Measurements from ENCODE around the gene SH3GL3.

The SH3GL3 gene

DNA sequence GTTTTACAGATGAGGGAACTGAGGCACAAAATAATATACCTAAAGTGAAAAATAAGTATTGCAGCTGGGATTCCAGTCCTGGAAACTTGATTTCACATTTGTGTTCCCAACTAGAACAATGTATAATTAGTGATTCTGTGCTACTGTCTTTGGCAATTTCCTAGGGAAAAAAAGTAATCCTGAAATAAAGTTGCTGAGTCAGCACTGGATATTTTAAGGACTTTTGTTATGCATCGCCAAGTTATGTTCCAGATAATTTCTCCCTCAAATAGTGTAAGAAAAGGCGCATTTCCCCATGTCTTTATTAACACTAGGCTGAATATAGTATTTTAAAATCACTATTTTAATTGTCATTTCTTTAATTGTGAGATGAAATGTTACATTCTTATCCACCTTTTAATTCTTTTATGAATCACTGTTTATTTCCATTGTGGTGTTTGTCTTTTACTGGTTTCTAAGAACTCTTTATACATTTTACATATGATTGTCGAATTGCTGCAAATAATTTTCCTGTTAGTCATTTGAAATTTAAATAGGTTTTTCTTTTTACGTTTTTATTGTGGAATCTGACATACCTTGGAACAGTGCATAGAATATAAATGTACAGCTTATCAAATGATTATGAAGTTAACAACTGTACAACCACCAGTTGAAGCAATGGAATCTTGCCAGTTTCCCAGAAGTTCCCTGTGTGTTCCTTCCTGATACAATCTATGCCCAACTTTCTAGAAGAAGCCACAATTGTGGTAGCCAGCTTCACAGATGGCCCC, 56.6 kb downstream of the SH3GL3 start:
- no peak for DNase-seq (ENCODE audit: low read depth in 2 of 2)

DNA sequence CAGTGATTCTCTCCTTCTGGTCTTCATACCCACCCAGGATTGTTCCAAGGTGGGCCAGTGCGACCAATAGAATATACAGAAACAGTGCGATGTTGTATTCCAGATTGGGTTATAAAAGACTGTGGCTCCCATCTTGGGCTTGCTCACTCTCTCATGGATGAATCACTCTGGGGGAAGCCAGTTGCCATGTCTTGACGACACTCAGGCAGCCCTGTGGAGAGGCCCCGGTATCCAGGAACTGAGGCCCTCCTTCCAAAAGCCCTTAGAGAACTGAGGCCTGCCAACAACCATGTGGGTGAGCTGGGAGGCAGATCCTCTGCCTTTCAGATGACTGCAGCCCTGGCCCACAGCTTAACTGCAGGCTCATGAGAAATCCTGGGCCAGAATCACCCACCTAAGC, 57.2 kb downstream of the SH3GL3 start:
- no peak for DNase-seq (ENCODE audit: low read depth in 2 of 2)

DNA sequence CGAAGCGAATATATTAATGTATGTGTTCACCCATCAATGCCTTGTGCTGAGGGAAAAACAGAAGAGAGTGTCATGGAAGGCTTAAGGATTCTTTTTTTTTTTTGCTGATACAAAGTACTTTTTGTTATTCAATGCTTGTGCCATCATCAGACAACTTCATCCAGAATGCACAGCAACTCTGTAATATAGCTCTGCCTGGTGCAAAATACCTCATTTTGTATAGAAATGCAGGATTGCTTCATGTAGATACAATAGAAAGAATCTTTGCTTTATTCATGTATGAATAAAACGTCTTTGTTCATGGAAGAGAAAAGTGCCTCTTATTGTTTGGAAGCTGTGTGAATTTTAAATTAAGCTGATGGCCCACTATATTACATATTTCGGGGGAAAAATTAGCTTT, 62.9 kb downstream of the SH3GL3 start:
- no peak for DNase-seq (ENCODE audit: low read depth in 2 of 2)

DNA sequence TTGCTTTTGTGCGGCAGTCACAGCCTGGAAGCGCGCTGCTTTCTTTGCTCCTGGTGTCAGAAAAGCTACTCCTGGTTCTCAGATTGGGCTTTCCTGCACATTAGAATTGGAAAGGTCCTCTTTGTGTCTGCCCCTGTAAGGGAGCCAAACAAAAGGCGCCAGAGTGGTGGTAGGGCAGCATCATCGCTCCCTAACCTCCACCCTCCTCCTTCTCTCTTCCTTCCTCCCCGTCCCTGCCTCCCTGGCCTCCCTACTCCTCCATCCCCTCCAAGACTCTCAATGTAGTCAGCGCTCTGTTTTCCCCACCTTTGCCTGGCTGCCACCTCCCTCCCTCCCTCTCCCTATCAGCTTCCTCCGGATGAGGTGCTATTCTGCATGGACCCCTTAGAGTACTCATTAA, 65.3 kb downstream of the SH3GL3 start:
- no peak for DNase-seq (ENCODE audit: low read depth in 2 of 2)

DNA sequence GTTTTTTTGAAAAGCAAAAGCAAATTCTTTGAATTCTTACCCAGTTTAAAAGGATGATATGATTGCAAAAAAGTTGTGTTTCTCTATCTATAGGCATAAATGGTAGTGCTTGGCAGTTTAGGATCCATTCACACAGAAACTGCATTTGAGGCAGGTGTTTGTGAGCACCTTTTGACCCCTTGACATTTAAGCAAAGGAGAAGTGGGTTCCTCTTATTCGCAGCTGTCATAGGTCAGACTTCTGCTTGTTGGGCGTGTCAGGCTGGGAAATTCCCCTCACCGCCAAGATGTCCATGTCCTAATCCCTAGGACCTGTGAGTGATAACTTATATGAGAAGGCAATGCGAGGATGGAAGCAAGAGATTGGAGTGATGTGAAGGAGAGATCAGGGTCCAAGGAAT, 67.4 kb downstream of the SH3GL3 start:
- DNase-seq (ENCODE audit: low read depth in 2 of 2): no peak

DNA sequence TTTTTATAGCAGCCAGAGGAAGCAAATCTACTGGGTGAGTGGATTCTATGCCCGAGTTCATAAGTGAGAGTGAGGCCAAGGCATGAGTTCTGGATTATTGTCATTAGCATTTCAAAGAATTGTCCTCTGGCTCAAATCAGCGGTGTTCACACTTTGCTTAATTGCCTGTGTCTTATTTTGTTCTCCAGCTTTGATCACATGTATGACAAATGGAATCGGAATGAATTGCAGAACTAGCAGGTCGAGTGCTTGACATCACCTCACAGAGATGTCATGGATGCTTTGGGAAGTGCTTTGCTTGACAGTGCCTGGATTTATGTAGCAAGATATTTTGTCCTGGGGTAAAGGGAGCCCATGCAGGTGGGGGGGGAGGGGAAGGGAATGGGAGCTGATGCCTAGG, 68.0 kb downstream of the SH3GL3 start:
- DNase-seq (ENCODE audit: low read depth in 2 of 2): no peak

DNA sequence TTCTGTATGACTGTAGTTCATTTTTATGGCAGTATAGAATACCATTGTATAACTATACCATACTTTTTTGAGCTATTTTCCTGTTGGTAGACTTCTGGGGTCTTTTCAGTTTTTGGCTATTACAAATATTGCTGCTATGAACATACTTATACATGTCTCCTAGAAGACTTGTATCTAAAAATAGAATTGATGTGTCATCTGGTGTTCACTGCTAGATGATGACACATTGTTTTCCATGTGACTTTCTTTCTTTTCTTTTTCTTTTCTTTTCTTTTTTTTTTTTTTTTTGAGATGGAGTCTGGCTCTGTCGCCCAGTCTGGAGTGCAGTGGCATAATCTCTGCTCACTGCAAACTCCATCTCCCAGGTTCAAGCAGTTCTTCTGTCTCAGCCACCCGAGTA, 69.8 kb downstream of the SH3GL3 start:
- no peak for DNase-seq (ENCODE audit: low read depth in 2 of 2)

DNA sequence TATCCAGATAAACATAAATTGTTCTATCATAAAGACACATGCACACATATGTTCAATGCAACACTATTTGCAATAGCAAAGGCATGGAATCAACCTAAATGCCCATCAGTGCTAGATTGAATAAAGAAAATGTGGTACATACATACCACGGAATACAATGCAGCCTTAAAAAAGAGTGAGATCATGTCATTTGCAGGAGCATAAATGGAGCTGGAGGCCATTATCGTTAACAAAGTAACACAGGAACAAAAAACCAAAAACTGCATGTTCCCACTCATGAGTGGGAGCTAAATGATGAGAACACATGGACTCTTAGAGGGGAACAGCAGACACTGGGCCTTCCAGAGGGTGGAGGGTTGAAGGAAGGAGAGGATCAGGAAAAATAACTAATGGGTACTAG, 79.2 kb downstream of the SH3GL3 start:
- DNase-seq (ENCODE audit: low read depth in 2 of 2): no peak

DNA sequence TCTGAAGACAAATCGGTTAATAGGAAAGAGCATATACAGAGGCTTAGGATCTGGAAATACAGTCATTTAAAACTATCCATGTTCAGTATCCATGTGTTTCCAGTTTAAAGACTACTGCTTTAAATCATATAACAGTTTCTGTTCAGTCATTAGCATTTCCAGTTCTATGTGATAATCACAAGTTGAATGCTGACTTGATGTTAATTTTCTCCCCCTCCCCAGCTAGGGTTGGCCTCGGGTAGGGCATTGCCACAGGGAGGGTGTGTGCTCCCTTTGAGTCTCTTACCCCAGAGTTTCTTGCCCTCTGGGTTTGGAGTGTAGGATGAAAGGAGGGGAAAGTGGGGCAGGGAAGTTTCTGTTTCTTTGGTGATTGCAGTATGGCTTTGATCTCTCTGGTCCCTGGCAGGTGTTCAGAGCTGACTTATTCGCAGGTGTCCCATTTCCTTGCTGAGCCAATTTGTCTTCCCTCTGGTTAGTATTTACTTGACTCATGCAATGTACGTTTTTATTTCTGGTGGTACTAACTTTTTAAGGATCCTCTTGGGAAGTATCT, 86.3 kb downstream of the SH3GL3 start:
- DNase-seq (ENCODE audit: low read depth in 2 of 2): no peak

DNA sequence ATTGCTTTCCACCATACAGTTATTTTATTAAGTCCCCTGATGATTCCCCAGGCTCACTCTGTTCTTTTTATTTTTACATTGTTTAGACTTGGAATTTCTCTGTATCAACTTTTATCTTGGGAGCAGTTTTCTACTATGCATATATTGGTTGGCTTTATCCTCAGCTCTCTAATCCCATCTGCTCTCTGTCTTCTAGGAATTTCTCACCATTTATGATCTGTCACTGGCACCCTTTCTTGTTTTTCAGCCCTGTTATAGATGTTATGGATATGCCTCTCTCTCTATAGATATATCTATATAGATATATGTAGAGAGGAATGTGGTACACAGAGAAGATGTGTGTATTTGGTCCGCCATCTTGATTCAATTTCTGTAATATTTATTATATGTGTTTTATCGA, 90.5 kb downstream of the SH3GL3 start:
- no peak for DNase-seq (ENCODE audit: low read depth in 2 of 2)

DNA sequence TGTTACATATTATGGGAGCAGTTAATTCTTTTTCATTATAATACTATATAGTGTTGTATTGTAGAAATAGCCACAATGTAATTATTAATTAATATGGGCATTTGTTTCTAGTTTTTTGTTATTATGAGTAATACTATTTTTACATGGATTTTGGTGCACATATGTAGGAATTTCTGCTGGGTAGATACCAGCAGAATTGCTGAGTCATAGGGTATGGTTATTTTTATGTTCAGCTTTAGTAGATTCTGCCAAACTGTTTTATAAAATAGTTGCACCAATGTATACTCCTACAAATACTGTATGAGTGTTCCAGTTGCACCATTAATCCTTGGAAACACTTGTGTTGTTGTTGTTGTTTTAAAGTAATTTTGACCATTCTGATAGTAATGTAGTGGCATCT, 91.5 kb downstream of the SH3GL3 start:
- no peak for DNase-seq (ENCODE audit: low read depth in 2 of 2)

DNA sequence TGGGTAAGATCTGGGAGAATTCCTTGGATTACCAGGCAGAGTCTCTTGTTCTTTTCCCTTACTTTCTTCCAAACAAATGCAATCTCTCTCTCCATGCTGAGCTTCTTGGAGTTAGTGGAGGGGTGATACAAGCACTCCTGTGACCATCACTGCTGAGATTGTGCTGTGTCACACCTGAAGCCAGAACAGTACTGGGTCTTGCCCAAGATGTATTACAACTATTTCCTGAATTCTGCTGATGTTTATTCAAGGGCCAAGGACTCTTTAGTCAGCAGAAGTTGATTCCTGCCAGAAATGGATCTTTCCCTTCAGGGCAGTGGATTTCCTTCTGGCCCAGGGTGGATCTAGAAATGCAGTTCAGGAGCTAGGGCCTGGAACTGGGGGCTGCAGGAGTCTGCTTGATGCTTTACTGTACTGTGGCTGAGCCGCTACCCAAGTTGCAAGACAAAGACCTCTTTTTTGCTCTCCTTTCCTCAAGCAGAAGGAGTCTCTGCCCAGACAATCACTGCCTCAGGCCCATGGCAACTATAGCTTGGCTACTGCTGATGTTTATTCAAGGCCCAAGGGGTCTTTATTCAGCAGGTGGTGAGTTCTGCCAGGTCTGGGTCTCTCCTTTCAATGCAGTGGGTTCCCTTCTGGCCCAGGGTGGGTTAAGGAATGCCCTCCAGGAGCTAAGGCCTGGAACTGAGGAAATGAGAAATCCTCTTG, 98.8 kb downstream of the SH3GL3 start:
- DNase-seq (ENCODE audit: low read depth in 2 of 2): no peak

DNA sequence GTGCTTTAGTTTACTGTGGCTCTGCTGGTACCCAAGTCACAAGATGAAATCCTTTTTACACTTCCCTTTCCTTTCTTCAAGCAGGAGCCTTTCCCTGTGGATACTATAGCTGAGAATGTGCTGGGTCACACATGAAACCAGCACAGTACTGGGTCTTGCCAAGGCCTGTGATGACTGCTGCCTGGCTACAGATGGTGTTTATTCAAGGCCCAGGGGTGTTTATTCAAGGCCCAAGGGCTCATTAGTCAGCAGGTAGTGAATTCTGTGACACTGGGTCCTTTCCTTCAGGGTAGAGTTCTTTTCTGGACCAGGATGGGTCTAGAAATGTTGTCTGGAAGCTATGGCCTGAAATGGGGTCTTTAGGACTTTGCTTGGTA, 99.4 kb downstream of the SH3GL3 start:
- DNase-seq (ENCODE audit: low read depth in 2 of 2): no peak

DNA sequence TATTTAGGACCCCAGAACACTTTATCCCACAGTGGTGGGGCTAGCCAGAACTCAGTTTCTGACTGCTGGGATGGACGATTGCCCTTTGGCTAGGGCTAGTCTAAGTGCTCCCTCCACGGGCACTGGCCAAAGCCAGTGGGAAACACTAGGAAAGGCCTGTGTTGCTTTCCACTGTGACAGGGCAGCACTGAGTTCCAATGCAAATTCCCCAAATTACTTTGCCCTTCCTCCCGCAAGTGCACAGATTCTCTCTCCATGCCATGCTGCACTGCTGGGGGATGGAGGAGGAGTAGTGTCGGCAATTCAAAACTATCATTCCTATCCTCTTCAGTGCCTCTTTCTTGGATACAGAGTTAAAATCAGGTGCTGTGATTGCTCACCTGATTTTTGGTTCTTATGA, 100.0 kb downstream of the SH3GL3 start:
- no peak for DNase-seq (ENCODE audit: low read depth in 2 of 2)

DNA sequence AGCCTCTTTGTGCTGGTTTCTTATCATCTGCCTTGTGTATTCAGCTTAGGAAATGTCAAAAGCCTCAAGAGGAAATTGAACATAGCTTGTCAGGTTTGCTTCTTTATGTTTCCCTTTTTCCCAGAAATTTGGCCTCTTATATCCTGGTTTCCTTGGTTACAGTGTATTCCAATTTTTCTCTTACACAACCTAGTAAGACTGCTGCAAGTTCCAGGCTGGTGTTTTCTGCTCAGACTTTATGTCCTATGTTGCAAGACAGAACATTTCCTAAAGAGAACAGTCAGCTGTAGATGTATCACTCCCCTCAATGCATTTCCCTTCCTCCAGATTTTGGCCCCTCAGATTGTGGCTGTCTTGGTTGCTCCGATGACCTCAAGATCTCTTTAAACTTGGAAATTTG, 102.5 kb downstream of the SH3GL3 start:
- no peak for DNase-seq (ENCODE audit: low read depth in 2 of 2)

DNA sequence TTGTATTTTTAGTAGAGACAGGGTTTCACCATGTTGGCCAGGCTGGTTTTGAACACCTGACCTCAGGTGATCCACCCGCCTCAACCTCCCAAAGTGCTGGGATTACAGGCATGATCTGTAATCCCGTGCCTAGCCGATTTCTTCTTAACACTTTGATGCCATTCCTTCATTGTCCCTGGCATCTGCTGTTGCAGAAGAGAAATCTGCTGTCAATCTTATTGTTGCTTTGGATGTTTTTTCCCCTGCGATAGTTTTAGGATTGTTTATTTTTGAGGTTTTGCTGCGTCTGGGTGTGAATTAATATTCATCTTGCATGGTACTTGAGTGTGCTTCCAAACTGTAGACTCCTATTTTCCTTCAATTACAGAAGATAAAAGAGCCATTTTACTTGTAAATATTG, 107.4 kb downstream of the SH3GL3 start:
- DNase-seq (ENCODE audit: low read depth in 2 of 2): no peak

DNA sequence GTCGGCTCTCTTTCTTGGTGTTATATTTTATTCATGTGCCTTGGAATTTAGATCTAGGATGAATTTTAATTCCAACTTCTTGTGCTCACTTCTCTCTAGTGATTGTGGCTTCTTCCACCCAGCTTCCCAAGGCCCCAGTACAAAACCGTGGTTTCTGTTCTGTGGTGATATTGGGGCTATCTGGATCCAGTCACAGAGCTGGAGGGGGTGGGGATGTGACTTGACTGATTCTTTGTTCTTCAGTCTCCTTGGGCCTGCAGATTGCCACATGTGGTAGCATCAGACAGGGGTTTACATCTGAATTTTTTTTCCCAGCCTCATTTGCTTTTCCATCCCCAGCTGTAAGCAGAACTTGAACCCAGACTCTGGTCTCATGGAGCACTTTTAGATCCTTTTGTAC, 108.2 kb downstream of the SH3GL3 start:
- DNase-seq (ENCODE audit: low read depth in 2 of 2): no peak

DNA sequence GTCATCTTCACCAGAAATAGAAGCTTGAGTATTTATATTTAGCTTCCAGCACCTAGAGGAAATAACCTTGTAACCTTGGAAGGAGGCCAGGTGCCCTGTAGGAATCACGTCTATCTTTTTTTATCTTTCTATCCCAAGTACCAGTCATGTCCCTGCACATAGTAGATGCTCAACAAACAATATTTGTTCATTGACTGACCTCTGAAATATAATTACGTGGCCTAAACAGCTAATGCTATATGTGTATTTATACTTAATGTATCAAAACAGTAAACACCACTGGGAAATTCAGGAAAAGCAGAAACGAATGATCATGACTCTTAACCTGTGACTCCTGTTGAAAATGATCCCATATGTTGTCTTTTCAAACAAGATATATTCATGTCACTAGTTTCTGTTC, 108.9 kb downstream of the SH3GL3 start:
- no peak for DNase-seq (ENCODE audit: low read depth in 2 of 2)

DNA sequence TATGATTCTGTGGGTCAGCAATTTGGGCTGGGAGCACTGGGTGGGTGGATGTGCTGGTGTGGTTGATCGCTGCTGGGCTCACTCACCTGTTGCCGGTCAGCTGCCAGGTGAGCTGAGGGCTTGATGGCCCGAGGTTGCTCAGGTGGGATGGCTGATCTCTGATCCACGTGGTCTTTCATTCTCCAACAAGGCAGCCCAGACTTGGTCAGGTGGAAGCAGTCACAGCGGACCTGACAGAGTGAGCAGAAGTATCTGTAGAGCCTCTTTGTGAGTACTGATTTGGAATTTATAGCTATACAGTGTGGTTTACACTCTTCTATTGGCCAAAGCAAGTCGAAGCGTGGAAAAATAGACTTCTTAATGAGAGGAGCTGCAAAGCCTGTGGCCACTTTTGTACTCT, 109.6 kb downstream of the SH3GL3 start:
- no peak for DNase-seq (ENCODE audit: low read depth in 2 of 2)

DNA sequence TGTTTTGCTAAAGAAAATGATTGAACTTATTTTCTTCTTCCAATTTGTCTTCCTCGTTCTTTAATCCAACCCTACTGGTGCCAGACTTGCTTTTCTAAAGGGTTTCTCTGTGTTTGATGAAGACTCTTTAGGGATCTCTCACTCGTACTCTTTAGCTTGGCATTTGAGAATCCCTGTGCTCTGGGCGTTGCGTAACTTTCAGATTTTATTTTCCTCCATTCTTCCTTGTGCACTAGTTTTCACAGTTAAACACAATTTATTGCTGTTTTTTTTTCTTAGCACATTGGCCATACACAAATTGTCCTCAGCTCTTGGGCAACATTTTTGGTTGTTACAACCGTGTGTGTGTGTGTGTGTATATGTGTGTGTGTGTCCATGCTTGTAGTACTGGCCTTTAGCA, 111.0 kb downstream of the SH3GL3 start:
- DNase-seq (ENCODE audit: low read depth in 2 of 2): no peak

DNA sequence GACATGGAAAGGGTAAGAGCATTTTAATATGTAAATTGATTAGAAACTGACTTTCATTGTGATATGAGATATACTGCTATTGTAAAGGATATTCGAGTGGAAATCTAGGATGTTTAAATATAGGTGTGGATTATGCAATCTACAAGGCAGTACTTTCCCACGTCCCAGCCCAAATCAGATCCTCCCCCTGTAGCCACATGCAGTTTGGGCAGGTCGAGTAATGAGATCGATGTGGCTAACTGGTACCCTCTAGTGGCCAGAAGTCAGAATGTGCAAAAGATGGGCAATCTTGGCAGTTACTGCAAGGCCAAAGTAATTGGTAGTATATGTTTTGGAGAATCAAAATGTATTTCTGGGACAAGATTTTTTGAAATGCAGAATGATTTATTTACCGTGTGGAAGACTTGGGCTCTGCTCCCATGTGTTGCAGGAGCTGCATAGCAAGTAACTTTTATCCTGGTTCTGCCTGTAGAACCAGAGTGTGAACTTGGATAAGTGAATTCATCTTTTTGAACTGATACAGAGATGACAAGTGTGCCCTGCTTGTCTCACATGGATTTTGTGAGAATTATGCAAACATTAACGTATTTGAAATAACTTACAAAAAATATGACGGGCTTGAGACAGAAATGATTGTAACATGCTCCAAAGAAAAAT, 112.3 kb downstream of the SH3GL3 start:
- no peak for DNase-seq (ENCODE audit: low read depth in 2 of 2)

DNA sequence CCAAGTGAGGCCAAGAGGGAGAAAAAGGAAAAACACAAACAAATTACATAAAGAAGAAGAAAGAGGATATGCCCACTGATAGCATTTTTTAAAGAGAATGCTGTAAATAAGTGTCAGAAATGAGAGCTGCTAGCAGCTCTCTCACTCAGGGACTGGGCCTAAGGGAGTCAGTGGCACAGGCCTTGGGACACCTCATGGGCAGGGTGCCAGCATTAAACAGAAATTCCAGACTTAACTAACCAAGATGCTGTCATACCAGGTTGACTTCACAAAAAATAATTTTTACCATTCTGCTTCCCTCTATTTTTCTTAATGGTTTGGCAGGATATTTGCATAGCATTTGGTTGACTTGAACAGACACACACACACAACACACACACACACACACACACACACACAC, 114.5 kb downstream of the SH3GL3 start:
- no peak for DNase-seq (ENCODE audit: low read depth in 2 of 2)

DNA sequence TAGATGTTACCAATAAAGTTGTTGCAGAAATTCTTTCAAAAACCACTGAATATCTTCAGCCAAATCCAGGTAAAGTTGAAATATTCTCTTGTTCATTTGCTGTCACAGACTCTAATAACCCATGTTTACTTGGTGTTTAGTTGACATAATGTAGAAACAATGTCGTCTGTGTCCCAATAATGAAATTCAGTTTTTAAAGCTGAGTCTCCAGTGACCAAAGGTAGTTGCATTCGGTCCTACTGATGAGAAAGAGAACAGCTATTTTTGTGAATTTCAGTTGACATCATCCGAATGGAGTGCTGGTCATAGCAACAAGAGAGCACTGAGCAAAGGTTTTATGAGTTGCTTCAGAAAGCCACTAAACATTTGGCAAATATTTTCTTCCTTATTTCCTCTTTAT, 118.0 kb downstream of the SH3GL3 start:
- DNase-seq (ENCODE audit: low read depth in 2 of 2): no peak
